H1 (cell line): ENCODE measurements around the gene DYSF. TPM values are rescaled to one million over a fixed set of nuclear protein-coding genes. Genes with fewer than 3 reads are reported as not detected.

Source experiments
- CBX8 ChIP-seq: fragments of 300-800, 300-1000 bp; sonication (generic); IDR thresholded peaks from 2 replicates; pipeline ENCODE4 v1.7.1; 2016; ENCODE audit warnings: low read depth, low read length, borderline replicate concordance
- CHD2 ChIP-seq: IDR thresholded peaks from 2 replicates; pipeline ENCODE4 v1.6.1; 2012; ENCODE audit warnings: low read length, improper control_type of control experiment
- CHD7 ChIP-seq: fragments of 300-600 bp; sonication (generic); IDR thresholded peaks from 2 replicates; pipeline ENCODE4 v1.7.1; 2012; ENCODE audit warnings: low read length, moderate library complexity, mild to moderate bottlenecking, inconsistent platforms; ENCODE audit not compliant: insufficient replicate concordance
- E2F6 ChIP-seq: IDR thresholded peaks from 2 replicates; pipeline ENCODE4 v1.6.1; 2012; ENCODE audit warnings: inconsistent platforms
- EGR1 ChIP-seq: IDR thresholded peaks from 2 replicates; pipeline ENCODE4 v1.6.1; 2011; ENCODE audit warnings: low read depth, low read length, borderline replicate concordance
- EZH2 ChIP-seq: fragments of 200-600 bp; sonication (generic); IDR thresholded peaks from 2 replicates; pipeline ENCODE4 v1.7.1; 2012; ENCODE audit warnings: low read depth, mild to moderate bottlenecking, moderate library complexity, low read length, inconsistent platforms; ENCODE audit not compliant: severe bottlenecking
- HDAC6 ChIP-seq: IDR thresholded peaks from one replicate; pipeline ENCODE4 v1.7.1; 2012; ENCODE audit warnings: low read depth, mild to moderate bottlenecking, inconsistent platforms, low read length, moderate library complexity
- POU5F1 ChIP-seq: IDR thresholded peaks from 2 replicates; pipeline ENCODE4 v1.6.1; 2011; ENCODE audit warnings: low read depth, mild to moderate bottlenecking, low read length, moderate library complexity
- polyA plus RNA-seq, 7 experiments: library from polyadenylated mRNA; depleted of rRNA in 3 of 7; stranded (reverse) in 5 of 7; unstranded in 2 of 7; fragments of >200 nt in 5 of 7; fragments of 200-250 nt in 2 of 7; gene quantifications; 1 replicate in 5 of 7; 2 replicates in 1 of 7; 4 replicates in 1 of 7; pipeline versions ENCODE4 v1.2.1 to v1.2.3, GENCODE V29; 2011 to 2013; ENCODE audit warnings: missing spikeins in 2 of 7, mixed read lengths in 2 of 7
- total RNA-seq: library from RNA; stranded (reverse); fragmentation: NEBNext Ultra II Directional; extraction: Animal tissue kit (Norgen Biotek cat#: 25700); gene quantifications from 2 replicates; pipeline ENCODE4 v1.2.1, GENCODE V29; 2021

The DYSF gene
- total and polyA plus RNA-seq, 2 of the 8 experiments (the other 6 are each of a cell fraction or from before 2014, with no cell fraction given): 5.8 to 7.1 TPM

- TF ChIP-seq POU5F1 (no peak), EGR1 (no peak), CHD2 (no peak), EZH2 (no peak), CHD7 (no peak), E2F6 (no peak), CBX8 (no peak), HDAC6 (no peak)
- TF ChIP-seq, all 59 proteins: peak for 0
Measured at GRCh38 chr2:71702071-71702970, 249.0 kb downstream of the DYSF start (continued).
